GM23338 (cell line): ENCODE results near the gene CSF2. TPM values are rescaled to one million over a fixed set of nuclear protein-coding genes. Genes with fewer than 3 reads are reported as not detected.

Experiments
- ATAC-seq: fragments of 200-7000 bp; cut with Tn5 transposase; 3 replicates; pipeline ENCODE4 v1.9.1; 2020
- DNase-seq: peaks from one replicate; pipeline ENCODE4 v3.0.0-alpha.2; 2015; ENCODE audit warnings: low spot score
- H2AFZ ChIP-seq: fragments of 200-600 bp; sonication (generic); 2 replicates; pipeline ENCODE4 v1.8.0; 2016; ENCODE audit warnings: antibody characterized with exemption, mild to moderate bottlenecking, moderate library complexity
- H3F3A ChIP-seq: fragments of 200-600 bp; sonication (generic); replicated peaks from 2 replicates; pipeline ENCODE4 v1.8.0; 2017; ENCODE audit warnings: antibody characterized with exemption, mixed run types, low read depth
- H3K27ac ChIP-seq: fragments of 200-600 bp; sonication (generic); 2 replicates; pipeline ENCODE4 v1.6.1; 2016; ENCODE audit warnings: low read depth
- H3K27me3 ChIP-seq: fragments of 200-600 bp; sonication (generic); 2 replicates; pipeline ENCODE4 v1.8.0; 2016; ENCODE audit warnings: mild to moderate bottlenecking, mixed run types, moderate library complexity; ENCODE audit not compliant: insufficient read depth
- H3K36me3 ChIP-seq: fragments of 200-600 bp; sonication (generic); 2 replicates; pipeline ENCODE4 v1.8.0; 2016; ENCODE audit warnings: mild to moderate bottlenecking; ENCODE audit not compliant: insufficient read depth
- H3K4me1 ChIP-seq: fragments of 200-600 bp; sonication (generic); 2 replicates; pipeline ENCODE4 v1.8.0; 2016; ENCODE audit warnings: mild to moderate bottlenecking, moderate library complexity; ENCODE audit not compliant: insufficient read depth
- H3K4me2 ChIP-seq: fragments of 200-600 bp; sonication (generic); 2 replicates; pipeline ENCODE4 v1.7.1; 2017; ENCODE audit warnings: mixed run types
- H3K4me3 ChIP-seq: fragments of 200-600 bp; sonication (generic); 2 replicates; pipeline ENCODE4 v1.6.1; 2016; ENCODE audit warnings: mixed run types
- H3K79me2 ChIP-seq: fragments of 200-600 bp; sonication (generic); replicated peaks from 2 replicates; pipeline ENCODE4 v1.8.0; 2017; ENCODE audit warnings: mild to moderate bottlenecking; ENCODE audit not compliant: insufficient read depth
- H3K9me2 ChIP-seq: fragments of 200-600 bp; sonication (generic); 2 replicates; pipeline ENCODE4 v1.8.0; 2017; ENCODE audit not compliant: insufficient read depth
- H4K20me1 ChIP-seq: fragments of 200-600 bp; sonication (generic); replicated peaks from 2 replicates; pipeline ENCODE4 v1.8.0; 2017; ENCODE audit warnings: mild to moderate bottlenecking; ENCODE audit not compliant: insufficient read depth
- H3K27ac Mint-ChIP-seq: 2 replicates; pipeline ENCODE4 v1.8.0; 2020; ENCODE audit warnings: inconsistent platforms, mild to moderate bottlenecking, moderate library complexity, mixed read lengths
- H3K27me3 Mint-ChIP-seq: 3 replicates; pipeline ENCODE4 v1.8.0; 2022; ENCODE audit warnings: low read depth, mild to moderate bottlenecking, moderate library complexity, mixed read lengths, inconsistent platforms; ENCODE audit not compliant: insufficient read depth, poor library complexity
- H3K36me3 Mint-ChIP-seq: 3 replicates; pipeline ENCODE4 v1.8.0; 2021; ENCODE audit warnings: low read depth, mild to moderate bottlenecking, inconsistent platforms, moderate library complexity, mixed read lengths
- H3K4me1 Mint-ChIP-seq: 3 replicates; pipeline ENCODE4 v1.8.0; 2020; ENCODE audit warnings: mild to moderate bottlenecking, inconsistent platforms, mixed read lengths
- H3K4me3 Mint-ChIP-seq: 3 replicates; pipeline ENCODE4 v1.8.0; 2021; ENCODE audit warnings: moderate library complexity, mild to moderate bottlenecking, inconsistent platforms, mixed read lengths
- H3K9me3 Mint-ChIP-seq: 3 replicates; pipeline ENCODE4 v1.8.0; 2020; ENCODE audit warnings: moderate library complexity, mild to moderate bottlenecking, inconsistent platforms, mixed read lengths
- ETS1 ChIP-seq: IDR thresholded peaks from 2 replicates; pipeline ENCODE4 v1.6.1; 2016; ENCODE audit warnings: antibody characterized with exemption
- EZH2 ChIP-seq: fragments of 200-600 bp; sonication (generic); IDR thresholded peaks from one replicate; pipeline ENCODE4 v1.8.0; 2017; ENCODE audit warnings: antibody characterized with exemption, mild to moderate bottlenecking, low read depth; ENCODE audit not compliant: unreplicated experiment
- REST ChIP-seq: IDR thresholded peaks from one replicate; pipeline ENCODE4 v1.6.1; 2018; ENCODE audit warnings: antibody characterized with exemption; ENCODE audit not compliant: unreplicated experiment
- polyA plus RNA-seq: library from polyadenylated mRNA; unstranded; fragments of >200 nt; fragmentation: Nextera tagmentation; extraction: Ambion mirVana; gene quantifications from 2 replicates; pipeline ENCODE4 v1.2.1, GENCODE V29; 2016
- total RNA-seq: library from RNA; depleted of rRNA; stranded (reverse); fragments of >200 nt; shearing (Covaris generic); gene quantifications from 2 replicates; pipeline ENCODE4 v1.2.3, GENCODE V29; 2014
- TF ChIP-seq, protein P1 (sequence below): fragments of 250-450 bp; sonication (Bioruptor Pico); IDR thresholded peaks from 2 replicates; pipeline ENCODE4 v1.5.0; 2020; ENCODE audit warnings: mild to moderate bottlenecking, moderate library complexity

CSF2 gene
- total and polyA plus RNA-seq, 2 experiments from 2014 or later: not detected

- TF ChIP-seq REST (no peak), ETS1 (no peak)
Measured at GRCh38 chr5:132056610-132057497, 16.7 kb upstream of the CSF2 start (continued).

DNA sequence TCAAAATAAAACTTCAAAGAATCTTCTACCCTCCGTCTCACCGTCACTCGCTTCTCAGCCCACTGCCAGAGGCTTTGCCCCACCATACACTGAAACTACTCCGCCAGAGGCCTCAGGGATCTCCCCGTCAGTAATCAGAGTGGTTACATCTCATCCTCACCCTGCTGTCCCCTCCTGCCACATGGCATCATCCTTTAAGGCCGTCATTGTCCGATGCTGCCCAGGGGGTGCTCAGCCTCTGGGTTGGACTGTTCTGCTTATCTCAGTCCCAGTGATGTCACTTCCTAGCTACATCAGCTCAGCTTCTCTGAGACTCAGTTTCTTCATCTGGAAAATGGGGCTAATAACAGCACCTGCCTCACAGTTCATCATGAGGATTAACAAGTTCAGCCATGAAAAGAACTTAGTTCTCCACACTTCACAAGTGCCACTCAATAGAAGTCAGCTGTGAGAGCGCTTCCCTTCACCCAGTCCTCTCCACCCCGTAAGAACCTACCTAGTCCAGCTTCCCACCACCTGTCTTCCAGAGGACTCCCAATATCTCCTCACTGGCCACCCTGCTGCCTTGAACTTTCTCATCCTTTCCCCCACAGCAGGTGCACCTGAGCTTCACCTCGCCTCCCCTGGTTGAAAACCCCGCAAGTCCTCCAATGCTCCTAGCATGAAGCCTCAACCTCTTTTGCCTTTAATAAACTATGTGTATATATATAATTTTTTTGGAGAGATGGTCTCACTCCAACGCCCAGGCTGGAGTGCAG lies 15.9 kb upstream of the CSF2 start:
- Histone ChIP-seq H4K20me1 (no peaks in the 10 kb centered on the region), H3K36me3 (no peaks in the 10 kb centered on the region), H3K9me2 (no peaks in the 10 kb centered on the region; the same call in 1 of the 2 replicates), H3K79me2 (no peaks in the 10 kb centered on the region), H2AFZ (no peak overlapping the region), H3F3A (no peaks in the 10 kb centered on the region), H3K4me1 (no peaks in the 10 kb centered on the region), H3K27ac (no peak overlapping the region), H3K4me3 (no peak overlapping the region), H3K4me2 (no peak overlapping the region), H3K27me3 (no peaks in the 10 kb centered on the region)
- no peak for DNase-seq
- no peaks in the 10 kb centered on the region for H3K9me3 Mint-ChIP-seq
- ATAC-seq: no peak
- H3K27ac Mint-ChIP-seq: no peak overlapping the region
- no peak overlapping the region for H3K4me3 Mint-ChIP-seq
- no peak for TF ChIP-seq EZH2
- no peaks in the 10 kb centered on the region for H3K36me3 Mint-ChIP-seq
- H3K27me3 Mint-ChIP-seq: peaks cover 5% of the 10 kb centered on the region
- peaks cover 8% of the 10 kb centered on the region for H3K4me1 Mint-ChIP-seq

DNA sequence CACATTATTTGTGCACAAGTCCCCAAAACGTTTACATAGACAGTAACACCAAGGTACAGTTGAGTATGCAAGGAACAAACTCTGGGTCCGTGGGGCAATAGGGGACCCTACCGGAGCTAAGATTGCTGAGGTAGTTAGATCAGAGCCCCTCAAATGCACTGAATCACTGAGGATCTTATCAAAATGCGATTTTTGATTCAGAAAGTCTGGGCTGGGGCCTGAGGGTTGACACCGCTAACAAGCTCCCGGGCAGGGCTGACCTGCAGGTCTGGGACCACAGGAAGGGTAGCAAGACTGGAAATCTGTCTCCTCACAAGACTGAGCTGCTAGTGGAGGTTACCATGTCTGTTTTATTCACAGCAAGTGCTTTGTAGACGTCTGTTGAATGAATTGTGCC lies 14.9 kb upstream of the CSF2 start:
- Histone ChIP-seq H3K4me3 (no peak overlapping the region), H3K79me2 (no peaks in the 10 kb centered on the region), H3K4me2 (no peak overlapping the region), H3K36me3 (no peaks in the 10 kb centered on the region), H3K27ac (no peak overlapping the region), H3K9me2 (no peaks in the 10 kb centered on the region; the same call in 1 of the 2 replicates), H3K4me1 (no peaks in the 10 kb centered on the region), H3K27me3 (no peaks in the 10 kb centered on the region), H4K20me1 (no peaks in the 10 kb centered on the region), H3F3A (no peaks in the 10 kb centered on the region), H2AFZ (no peak overlapping the region)
- Mint-ChIP-seq H3K27ac (no peak overlapping the region), H3K36me3 (no peaks in the 10 kb centered on the region), H3K27me3 (peaks cover 10% of the 10 kb centered on the region), H3K4me1 (peaks cover 8% of the 10 kb centered on the region), H3K9me3 (no peaks in the 10 kb centered on the region), H3K4me3 (no peak overlapping the region)
- no peak for ATAC-seq
- DNase-seq: no peak
- no peak for TF ChIP-seq ETS1
- TF ChIP-seq, protein P1, sequence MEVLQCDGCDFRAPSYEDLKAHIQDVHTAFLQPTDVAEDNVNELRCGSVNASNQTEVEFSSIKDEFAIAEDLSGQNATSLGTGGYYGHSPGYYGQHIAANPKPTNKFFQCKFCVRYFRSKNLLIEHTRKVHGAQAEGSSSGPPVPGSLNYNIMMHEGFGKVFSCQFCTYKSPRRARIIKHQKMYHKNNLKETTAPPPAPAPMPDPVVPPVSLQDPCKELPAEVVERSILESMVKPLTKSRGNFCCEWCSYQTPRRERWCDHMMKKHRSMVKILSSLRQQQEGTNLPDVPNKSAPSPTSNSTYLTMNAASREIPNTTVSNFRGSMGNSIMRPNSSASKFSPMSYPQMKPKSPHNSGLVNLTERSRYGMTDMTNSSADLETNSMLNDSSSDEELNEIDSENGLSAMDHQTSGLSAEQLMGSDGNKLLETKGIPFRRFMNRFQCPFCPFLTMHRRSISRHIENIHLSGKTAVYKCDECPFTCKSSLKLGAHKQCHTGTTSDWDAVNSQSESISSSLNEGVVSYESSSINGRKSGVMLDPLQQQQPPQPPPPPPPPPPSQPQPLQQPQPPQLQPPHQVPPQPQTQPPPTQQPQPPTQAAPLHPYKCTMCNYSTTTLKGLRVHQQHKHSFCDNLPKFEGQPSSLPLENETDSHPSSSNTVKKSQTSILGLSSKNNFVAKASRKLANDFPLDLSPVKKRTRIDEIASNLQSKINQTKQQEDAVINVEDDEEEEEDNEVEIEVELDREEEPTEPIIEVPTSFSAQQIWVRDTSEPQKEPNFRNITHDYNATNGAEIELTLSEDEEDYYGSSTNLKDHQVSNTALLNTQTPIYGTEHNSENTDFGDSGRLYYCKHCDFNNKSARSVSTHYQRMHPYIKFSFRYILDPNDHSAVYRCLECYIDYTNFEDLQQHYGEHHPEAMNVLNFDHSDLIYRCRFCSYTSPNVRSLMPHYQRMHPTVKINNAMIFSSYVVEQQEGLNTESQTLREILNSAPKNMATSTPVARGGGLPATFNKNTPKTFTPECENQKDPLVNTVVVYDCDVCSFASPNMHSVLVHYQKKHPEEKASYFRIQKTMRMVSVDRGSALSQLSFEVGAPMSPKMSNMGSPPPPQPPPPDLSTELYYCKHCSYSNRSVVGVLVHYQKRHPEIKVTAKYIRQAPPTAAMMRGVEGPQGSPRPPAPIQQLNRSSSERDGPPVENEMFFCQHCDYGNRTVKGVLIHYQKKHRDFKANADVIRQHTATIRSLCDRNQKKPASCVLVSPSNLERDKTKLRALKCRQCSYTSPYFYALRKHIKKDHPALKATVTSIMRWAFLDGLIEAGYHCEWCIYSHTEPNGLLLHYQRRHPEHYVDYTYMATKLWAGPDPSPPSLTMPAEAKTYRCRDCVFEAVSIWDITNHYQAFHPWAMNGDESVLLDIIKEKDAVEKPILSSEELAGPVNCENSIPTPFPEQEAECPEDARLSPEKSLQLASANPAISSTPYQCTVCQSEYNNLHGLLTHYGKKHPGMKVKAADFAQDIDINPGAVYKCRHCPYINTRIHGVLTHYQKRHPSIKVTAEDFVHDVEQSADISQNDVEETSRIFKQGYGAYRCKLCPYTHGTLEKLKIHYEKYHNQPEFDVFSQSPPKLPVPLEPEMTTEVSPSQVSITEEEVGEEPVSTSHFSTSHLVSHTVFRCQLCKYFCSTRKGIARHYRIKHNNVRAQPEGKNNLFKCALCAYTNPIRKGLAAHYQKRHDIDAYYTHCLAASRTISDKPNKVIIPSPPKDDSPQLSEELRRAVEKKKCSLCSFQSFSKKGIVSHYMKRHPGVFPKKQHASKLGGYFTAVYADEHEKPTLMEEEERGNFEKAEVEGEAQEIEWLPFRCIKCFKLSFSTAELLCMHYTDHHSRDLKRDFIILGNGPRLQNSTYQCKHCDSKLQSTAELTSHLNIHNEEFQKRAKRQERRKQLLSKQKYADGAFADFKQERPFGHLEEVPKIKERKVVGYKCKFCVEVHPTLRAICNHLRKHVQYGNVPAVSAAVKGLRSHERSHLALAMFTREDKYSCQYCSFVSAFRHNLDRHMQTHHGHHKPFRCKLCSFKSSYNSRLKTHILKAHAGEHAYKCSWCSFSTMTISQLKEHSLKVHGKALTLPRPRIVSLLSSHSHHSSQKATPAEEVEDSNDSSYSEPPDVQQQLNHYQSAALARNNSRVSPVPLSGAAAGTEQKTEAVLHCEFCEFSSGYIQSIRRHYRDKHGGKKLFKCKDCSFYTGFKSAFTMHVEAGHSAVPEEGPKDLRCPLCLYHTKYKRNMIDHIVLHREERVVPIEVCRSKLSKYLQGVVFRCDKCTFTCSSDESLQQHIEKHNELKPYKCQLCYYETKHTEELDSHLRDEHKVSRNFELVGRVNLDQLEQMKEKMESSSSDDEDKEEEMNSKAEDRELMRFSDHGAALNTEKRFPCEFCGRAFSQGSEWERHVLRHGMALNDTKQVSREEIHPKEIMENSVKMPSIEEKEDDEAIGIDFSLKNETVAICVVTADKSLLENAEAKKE (CRISPR knock-in tag): no peak
